HG03460 (cell line): Measurements from ENCODE around the gene B4GAT1.
"Not testable (repeated sequence)": the region's sequence is repeated elsewhere in the genome, so short reads cannot be mapped to it uniquely, and the experiment has no call there.

Experiments
- ATAC-seq: cut with Tn5 transposase; IDR thresholded peaks from one replicate; pipeline ENCODE4 v1.9.1; 2021; ENCODE audit not compliant: unreplicated experiment

Gene B4GAT1

DNA sequence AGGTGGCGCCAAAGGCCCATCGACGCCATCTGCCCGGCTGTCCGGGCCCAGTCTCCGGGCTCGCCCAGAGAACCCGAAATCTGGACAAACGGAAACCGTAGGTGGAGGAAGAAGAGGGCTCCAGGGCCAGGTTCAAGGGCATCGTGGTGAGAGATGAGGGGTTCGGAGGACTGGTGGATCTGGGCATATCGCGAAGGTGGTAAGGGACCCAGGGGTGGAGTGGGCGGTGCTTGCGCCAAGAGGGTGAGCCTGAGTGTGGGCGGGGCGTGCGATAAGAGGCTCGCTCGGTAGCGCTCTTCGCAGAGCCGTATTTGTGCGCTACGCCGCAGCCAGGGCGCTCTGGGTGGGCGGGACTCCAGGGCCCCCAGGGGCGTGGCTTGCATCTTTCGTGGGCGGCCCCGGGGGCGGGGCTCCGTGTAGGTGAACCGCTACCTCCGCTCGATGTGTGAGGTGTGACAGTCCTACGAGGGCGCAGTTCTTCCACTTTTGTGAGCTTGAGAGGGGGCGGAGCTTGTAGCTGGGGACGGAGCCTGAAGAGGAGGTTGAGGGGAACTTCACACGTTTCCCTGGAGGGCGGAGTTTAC is 35.4 kb downstream of the B4GAT1 start:
- ATAC-seq: peak; percentile 58

DNA sequence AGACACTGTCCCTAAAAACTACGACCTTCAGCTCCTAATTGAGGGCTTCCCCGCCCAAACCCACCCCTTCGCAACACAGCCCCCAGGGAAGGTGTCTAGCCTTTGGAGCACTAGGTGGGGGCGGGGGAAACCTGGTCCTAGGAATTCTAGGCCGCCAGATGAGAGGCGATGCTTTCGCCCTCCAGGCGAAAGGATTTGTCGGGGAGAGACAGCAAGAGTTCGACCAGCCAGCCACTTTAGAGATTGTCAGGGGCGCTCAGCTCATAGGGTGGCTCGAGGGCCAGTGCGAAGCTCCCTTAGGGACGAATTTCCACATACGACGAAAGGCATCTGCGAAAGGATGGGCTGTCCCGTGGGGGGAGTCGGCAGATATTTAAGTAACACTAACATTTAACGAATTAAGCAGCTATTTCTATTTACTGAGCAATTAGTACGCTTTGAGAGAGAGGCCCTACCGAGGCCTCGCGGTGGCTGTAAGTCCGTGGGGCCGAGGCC is 35.9 kb downstream of the B4GAT1 start:
- ATAC-seq: no peak

DNA sequence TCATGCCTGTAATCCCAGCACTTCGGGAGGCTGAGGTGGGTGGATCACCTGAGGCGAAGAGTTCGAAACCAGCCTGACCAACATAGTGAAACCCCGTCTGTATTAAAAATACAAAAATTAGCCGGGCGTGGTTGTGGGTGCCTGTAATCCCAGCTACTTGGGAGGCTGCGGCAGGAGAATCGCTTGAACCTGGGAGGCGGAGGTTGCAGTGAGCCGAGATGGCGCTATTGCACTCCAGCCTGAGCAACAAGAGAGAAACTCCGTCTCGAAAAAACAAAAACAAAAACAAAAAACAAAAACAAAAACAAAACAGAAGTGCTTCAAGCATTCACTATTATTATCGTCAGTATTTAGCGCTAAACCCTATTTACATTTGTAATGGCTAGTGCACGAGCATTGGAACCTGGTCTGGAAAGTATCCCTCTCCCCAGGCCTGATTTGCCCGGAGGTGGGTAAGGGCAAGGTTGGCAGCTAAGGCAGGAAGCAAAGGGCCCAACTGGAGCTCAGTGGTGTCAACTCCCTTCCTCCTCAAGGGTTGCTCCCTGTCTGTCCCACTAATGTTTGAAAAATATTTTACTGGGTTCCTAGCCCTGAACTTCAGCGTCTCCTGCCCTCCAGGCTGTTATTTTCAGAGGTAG is 36.5 kb downstream of the B4GAT1 start:
- ATAC-seq: not testable (repeated sequence)

- ATAC-seq: no peak
Observed at GRCh38 chr11:66310324-66310723, 37.1 kb downstream of the B4GAT1 start.

- no peak for ATAC-seq
Observed at GRCh38 chr11:66309475-66309874, 38.0 kb downstream of the B4GAT1 start.

GRCh38 chr11:66302656-66303055 is 44.8 kb downstream of the B4GAT1 start:
- ATAC-seq: no peak

- ATAC-seq: no peak
Observed at GRCh38 chr11:66299186-66299585, 48.2 kb downstream of the B4GAT1 start.

GRCh38 chr11:66297610-66298009 is 49.8 kb downstream of the B4GAT1 start:
- no peak for ATAC-seq
